HG02973 (cell line): ENCODE data around the gene UBXN6.

Experiments
- ATAC-seq: cut with Tn5 transposase; IDR thresholded peaks from one replicate; pipeline ENCODE4 v1.9.1; 2021; ENCODE audit warnings: moderate library complexity; ENCODE audit not compliant: unreplicated experiment

The UBXN6 gene

DNA sequence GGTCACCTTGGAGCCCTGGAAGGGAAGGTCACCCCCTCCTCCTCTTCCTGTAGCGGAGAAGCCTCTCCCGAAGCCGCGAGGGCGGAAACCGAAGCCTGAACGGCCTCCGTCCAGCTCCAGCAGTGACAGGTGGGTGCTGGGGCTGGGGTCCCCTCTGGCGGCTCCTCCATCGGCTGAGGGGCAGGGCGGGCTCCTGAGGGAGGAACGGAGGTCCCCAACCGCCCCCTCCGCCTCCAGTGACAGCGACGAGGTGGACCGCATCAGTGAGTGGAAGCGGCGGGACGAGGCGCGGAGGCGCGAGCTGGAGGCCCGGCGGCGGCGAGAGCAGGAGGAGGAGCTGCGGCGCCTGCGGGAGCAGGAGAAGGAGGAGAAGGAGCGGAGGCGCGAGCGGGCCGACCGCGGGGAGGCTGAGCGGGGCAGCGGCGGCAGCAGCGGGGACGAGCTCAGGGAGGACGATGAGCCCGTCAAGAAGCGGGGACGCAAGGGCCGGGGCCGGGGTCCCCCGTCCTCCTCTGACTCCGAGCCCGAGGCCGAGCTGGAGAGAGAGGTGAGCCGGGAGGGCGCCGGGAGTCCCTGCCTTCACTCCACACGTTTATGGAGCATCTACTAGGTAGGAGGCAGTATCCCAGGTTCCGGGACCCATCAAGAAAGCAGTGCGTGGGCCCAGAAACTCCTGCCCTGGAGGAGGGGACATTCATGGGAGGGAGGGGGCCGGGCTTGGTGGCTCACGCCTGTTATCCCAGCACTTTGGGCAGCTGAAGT is 36.5 kb upstream of the UBXN6 start:
- no peak for ATAC-seq

DNA sequence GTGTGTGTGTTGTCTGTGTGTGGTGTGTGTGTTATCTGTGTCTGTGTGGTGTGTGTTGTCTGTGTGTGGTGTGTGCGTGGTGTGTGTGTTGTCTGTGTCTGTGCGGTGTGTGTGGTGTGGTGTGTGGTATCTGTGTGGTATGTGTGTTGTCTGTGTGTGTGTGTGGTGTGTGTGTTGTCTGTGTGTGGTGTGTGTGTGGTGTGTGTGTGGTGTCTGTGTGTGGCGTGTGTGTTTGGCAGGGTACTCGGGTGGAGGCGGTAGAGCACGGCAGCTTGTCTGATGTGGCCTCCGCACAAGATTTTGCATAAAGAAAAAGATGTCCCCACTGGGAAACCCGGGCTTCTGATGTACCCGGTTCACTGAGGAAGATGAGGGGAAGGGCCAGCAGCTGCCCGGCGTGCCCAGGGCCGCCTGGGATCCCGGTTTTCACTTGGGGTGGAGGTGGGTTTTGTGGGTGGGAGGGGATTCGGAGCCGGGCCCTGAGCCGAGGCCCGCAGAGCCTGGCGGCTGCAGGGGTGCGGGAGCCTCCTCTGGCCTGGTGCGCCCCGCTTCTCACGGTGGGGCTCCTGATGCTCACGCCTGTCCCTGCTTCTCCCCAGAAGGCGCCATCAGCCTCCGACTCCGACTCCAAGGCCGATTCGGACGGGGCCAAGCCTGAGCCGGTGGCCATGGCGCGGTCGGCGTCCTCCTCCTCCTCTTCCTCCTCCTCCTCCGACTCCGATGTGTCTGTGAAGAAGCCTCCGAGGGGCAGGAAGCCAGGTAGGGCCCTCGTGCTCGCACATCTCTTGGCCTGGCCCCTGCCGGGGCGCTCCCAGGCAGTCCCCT is 35.7 kb upstream of the UBXN6 start:
- no peak for ATAC-seq

DNA sequence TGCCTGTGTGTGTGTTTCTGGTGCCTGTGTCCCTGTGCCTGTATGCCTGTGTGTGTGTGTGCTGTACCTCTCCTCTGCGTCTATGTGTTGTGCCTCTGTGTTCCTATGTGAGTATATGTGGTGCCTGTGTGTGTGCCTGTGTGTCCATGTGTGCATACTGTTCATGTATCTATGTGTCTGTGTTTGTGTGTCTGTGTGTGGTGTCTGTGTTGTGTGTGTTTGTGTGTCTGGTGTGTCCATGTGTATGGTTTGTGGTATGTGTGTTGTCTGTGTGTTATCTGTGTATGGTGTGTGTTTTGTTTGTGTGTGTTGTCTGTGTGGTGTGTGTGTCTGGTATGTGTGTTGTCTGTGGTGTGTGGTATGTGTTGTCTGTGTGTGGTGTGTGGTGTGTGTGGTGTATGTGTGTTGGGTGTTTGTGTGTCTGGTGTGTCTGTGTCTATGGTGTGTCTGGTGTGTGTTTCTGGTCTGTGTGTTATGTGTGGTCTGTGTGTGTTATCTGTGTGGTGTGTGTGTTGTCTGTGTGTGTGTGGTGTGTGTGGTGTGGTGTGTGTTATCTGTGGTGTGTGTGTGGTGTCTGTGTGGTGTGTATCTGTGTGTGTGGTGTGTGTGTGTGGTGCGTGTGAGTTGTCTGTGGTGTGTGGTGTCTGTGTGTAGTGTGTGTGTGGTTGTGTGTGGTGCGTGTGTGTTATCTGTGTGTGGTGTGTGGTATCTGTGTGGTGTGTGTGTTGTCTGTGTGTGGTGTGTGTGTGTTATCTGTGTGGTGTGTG is 34.9 kb upstream of the UBXN6 start:
- no peak for ATAC-seq

DNA sequence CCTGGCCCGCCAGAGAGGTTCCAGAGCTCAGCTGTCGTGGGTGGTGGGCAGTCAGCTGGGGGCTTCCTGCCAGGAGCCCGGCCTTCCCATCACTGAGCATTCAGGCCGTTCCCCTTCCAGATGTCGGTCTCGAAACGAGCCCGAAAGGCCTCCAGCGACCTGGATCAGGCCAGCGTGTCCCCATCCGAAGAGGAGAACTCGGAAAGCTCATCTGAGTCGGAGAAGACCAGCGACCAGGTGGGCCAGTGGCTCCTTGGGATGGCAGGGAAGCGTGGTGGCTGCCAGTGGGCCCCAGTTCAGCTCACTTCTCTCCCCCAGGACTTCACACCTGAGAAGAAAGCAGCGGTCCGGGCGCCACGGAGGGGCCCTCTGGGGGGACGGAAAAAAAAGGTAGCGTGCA is 33.9 kb upstream of the UBXN6 start:
- no peak for ATAC-seq

DNA sequence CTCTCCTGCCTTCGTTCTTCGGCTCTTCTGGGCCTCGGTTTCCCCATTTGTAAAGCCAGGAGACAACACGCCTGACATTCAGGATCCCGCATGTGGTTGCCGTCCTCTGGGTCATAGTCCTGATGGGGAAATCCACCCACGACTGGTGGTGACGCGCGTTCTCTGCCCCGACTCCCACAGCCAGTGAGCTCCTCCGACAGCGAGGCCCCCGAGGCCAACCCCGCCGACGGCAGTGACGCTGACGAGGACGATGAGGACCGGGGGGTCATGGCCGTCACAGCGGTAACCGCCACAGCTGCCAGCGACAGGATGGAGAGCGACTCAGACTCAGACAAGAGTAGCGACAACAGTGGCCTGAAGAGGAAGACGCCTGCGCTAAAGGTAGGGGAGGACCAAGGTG is 30.9 kb upstream of the UBXN6 start:
- no peak for ATAC-seq

DNA sequence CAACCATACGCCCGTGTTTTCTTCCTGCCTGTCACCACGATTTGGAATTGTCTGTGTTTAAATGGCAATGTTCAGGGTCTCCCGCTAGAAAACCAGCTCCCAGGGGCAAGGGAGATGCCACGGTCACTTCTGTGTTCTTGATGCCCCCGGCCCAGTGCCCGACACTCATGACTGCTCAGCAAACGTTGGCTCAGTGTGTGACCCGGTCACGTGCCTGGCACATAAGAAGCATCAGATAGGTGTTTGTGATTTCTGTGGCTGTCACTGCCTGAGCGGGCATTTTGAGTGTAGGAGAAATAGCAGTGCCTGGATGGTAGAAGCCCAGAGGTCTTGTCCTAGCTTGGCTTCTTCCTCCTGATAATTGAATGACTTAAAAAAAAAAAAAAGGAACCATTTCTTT is 30.0 kb upstream of the UBXN6 start:
- ATAC-seq, result no peak

DNA sequence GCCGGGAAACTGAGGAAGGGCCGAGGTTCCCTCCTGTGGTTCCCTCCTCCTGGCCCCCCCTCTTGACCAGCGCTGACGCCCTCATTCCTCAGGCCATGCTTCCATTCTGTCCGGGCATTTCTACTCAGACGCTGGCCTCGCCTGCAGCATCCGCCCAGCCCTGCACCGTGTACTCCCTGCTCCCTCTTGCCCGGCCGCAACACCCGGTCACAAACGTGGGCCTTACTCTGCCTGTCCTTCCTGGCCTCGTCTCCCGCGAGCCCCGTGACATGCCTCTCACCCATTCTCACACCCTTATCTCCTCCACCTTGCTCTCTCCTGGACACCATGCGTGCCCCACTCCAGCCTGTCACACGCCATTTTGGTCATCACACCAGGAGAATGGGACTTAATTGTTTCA is 25.8 kb upstream of the UBXN6 start:
- no peak for ATAC-seq

DNA sequence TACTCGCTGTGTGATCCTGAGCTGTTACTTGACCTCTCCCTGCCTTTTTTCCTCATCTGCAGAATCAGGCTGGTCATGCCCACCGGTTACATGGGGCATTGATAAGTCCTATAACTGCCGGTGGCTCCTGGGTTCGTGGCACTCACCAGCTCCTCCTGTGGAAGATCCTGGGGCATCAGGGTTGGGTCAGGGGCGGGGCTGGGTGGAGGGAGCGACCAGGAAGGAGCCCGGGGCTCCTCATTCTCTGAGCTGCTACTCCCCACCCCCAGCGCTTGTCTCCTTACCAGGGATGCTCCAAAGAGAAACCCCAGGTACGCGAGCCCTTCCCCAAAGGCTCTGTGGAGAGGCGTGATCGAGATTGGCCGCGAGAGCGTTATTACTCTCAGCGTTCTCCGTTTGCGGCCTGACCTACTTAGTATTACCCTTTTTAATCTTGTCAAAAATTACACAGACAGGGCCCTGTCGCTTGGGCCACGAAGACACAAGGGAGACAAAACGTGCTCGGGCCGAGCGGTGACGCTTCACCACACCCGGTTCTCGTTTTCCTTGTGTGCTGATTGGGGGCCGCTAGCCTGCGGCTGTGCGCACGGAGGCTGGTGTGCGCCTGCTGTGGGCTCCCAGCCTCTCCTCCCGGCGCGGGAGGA is 25.2 kb upstream of the UBXN6 start:
- no peak for ATAC-seq

DNA sequence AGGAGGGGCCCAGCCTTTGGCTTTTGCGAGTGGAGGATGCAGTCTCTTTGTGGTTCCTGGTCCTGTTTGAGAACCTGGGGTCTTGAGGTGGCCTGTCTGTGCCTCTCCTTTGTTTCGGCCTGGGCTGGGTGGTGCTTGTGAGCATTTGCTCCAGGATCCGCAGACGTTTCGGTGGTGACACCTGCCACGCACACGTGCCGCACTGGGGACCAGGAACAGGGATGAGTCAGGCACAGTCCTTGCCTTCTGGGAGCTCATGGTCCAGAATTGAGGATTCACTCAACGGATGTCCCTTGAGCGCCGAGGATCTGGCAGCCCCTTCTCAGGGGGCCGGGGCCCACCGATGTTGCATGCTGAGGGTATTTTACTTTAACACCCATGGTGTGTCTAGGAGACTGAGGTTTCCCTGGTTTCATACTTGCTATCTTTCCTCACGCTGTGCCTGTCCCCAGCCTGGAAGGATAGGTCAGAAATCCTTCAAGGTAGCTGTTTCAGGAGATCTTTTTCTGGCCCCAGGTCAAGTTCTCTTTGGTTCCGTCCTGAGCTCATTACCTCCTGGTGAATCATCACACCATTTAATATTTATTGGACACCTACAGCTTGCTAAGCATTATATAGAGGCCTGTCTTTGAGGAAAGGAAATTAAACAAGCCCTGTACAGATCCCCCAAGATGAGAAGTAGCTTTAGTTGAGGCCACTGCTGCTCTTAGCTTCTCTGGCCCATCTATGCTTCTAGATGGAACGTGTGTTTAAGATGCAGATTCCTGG is 19.6 kb upstream of the UBXN6 start:
- ATAC-seq, result no peak

DNA sequence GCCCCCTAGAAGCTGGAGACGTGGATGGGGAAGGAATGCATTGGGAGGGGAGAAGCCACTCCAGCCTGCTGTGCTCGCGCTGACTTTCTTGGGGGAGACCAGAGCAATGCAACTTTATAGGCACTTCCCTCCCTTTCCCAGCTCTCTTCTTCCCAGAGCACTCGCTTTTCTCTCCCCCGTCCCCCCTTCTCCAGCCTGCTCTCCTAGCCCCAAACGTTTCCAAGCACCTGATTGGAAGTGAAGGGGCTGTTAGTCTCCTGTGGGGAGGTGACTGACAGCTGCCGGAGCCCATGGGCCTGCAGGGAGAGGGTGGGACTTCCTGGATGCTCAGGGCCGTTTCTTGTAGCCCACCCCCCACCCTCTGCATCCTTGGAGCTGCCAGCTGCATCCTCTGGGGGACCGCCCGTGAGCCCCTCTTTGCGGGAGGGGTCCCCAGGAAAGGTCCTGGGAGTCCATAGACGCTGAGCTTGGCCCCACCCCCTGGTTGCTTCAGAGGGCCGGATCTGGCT is 17.0 kb upstream of the UBXN6 start:
- ATAC-seq, result no peak

DNA sequence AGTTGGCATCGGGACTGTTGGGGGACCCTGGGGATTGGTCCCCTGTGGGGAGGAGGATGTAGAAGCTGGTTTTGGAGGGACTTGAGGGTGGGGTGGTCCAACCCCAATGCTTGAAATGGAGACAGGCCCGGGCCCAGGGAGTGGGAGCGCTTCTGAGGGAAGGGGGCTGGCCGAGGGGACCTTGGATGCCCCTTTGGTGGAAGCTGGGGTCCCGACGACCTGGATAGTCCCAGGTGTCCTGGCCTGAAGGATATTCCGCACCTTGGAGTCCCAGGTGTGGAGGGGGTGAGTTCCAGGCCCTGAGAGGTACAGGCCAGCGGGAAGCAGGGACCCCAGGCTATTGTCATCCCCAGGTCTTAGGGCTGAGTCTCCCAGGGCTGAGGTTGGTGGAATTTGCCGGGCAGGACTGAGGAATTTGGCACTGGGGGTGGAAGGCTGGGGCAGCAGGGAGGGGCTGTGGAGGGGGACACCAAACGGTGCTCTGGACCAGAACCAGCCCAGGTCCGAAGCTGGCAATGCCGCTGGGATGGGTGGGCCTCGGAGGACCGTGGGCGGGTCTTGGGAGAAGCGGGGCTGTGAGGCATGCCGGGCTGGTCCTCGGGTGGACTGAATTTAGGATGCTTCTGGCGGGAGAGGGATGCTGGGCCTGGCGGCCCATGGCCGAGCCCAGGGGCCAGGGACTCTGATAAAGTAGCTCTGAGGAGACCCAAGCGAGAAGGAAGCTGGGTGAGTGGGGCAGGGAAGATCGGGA is 16.3 kb upstream of the UBXN6 start:
- ATAC-seq, result no peak

DNA sequence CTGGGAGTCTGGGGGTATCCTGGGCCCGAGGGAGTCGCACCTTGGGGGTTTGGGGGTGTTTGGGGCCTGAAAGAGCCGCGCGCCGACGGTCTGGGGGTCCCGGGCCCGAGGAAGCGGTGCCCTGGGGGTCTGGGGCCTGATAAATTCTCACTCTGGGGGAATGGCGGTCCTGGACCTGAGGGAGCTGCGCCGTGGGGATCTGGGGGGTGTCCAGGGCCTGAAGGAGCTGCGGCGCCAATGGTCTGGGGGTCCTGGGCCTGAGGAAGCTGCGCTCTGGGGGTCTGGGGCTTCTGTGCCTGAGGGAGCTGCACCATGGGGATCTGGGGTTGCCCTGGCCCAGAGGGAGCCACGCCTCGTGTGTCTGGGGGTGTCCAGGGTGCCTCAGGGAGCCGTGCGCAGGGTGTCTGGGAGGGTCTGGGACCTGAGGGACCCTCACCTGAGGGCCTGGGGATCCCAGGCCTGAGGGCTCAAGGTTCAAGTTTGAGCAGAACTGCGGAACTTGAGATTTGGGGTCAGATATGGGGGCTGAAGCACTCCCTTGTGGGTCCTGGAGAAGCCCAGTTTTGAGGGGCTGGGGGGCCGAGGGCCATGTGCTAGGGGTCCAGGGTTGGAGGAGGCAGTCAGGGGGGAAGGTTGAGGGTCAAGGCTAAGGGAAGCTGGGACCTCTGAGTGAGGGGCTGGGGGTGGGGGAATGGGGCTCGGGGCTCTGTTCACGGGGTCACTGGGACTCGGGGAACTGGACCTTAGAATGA is 15.6 kb upstream of the UBXN6 start:
- no peak for ATAC-seq

DNA sequence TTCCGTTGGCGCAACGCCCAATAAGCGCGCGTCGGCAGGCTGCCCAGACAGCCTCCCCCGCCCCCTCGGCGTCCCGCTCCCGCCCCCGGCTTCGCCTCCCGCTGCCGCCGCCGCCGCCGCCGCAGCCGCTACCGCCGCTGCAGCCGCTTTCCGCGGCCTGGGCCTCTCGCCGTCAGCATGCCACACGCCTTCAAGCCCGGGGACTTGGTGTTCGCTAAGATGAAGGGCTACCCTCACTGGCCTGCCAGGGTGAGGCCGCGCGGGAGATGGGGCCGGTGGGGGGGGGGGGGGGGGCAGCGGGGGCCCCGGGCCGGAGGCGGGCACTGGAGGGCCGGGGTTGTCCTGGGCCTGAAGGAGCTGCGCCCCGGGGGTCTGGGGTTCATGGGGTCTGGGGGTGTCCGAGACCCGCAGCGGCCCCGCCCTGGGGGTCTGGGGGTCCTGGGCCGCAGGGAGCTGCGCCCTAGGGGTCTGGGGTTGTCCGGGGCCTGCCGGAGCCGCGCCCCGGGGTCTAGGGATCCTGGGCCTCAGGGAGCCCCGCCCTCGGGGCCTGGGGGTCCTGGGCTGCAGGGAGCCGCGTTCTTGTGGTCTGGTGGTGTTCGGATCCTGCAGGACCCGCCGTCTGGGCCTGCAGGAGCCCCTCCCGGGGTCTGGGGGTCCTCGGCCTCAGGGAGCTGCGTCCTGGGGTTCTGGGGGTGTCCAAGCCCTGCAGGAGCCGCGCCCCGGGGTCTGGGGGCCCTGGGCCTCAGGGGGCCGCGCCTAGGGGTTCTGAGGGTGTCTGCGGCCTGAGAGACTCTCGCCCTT is 14.8 kb upstream of the UBXN6 start, which contains the start of gene HDGFL2:
TSS of gene HDGFL2 (plus strand) at position 124 of the 801 bp plus-strand sequence. CDS start at position 178, 54 bp downstream.
- no peak for ATAC-seq

DNA sequence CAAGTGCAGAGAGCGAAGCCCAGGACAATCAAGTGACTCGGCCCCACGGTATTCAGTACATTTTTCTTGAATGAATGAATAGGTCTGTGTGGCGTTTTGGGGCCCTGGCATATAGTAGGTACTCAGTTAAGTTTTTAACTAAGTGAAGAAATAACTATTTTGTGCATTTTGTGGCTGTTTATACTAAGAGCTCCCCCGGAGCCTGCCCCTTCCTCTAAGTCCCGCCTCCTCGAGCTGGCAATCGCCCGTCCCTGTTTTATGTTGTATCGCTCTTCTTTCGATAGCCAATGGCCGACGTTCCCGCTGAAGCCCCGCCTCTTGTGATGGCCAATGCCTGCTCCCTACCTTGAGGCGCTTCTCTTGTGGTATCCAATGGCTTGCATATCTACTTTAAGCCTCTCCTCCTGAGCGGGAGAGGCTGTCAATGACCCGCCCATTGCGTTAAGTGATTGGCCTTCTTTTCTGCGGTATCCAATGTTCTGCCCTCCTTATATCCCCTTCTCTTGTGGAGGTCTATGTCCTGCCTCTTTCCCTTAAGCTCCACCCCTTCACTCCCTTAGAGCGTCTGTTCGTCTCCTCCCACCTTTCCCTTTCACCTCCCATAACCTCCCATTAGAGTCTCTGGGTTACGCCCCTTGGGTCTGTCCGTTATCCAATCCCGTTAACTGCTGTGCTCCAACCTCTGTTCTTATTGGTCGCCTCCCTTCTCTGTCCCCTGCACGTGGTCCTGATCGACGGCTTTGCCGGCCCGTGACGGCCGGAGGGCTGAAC is 14.0 kb upstream of the UBXN6 start:
- ATAC-seq, result peak; percentile 78

DNA sequence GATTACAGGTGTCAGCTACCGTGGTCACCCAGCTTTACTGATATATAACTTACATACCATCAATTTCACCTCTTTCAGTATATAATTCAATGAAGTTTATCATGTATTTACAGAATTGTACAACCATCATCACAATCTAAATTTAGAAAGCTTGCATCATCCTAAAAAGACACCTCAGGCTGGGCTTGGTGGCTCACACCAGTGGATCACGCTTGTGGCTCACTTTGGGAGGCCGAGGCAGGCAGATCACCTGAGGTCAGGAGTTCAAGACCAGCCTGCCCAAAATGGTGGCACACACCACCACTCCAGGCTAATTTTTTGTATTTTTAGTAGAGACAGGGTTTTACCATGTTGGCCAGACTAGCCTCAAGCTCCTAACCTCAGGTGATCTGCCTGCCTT is 10.2 kb upstream of the UBXN6 start:
- ATAC-seq, result no peak

DNA sequence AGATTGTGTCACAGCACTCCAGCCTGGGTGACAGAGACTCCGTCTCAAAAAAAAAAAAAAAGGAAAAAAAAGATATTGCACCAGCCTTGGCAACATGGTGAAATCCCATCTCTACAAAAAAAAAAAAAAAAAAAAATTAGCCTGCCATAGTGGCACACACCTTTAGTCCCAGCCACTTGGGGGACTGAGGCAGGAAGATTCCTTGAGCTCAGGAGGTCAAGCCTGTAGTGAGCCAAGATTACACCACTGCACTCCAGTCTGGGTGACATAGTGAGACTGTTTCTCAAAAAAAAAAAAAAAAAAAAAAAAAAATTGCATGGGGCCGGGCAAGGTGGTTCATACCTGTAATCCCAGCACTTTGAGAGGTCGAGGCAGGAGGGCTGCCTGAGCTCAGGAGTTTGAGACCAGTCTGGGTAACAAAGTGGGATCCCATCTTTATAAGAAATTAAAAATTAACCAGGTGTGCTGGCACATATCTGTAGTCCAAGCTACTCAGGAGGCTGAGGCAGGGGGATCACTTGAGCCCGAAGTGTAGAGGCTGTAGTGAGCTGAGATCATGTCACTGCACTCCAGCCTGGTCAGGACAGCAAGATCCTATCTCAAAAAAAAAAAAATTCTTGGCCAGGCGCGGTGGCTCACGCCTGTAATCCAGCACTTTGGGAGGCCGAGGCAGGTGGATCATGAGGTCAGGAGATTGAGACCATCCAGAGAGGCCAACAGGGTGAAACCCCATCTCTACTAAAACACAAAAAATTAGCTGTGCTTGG is 7.4 kb upstream of the UBXN6 start:
- no peak for ATAC-seq
